A549 (cell line): ENCODE measurements around the gene BTBD7. TPM values are rescaled to one million over a fixed set of nuclear protein-coding genes. Genes with fewer than 3 reads are reported as not detected.

ENCODE experiments used
- ATAC-seq, 2 experiments: fragments of 200-7000 bp in 1 of 2; fragments of >200 bp in 1 of 2; cut with Nextera tagmentation in 1 of 2; cut with Tn5 transposase in 1 of 2; 3 replicates each; pipeline versions ENCODE4 v1.8.0 to v1.9.1; 2018 to 2020; ENCODE audit warnings: mild to moderate bottlenecking in 1 of 2, moderate library complexity in 1 of 2
- CTCF ChIA-PET: fragments of 300-600 bp; sonication (Branson Sonifier 250); formaldehyde crosslinking; extraction: SDS; loops from one replicate; lab custom pipeline; 2021; ENCODE audit warnings: antibody characterized with exemption, inconsistent platforms; lab: Yijun Ruan, JAX
- POLR2A ChIA-PET: fragments of 350-600 bp; formaldehyde crosslinking; extraction: SDS; loops from one replicate; lab custom pipeline; 2021; ENCODE audit warnings: antibody characterized with exemption, inconsistent platforms; lab: Yijun Ruan, JAX
- DNase-seq, 2 experiments: peaks; one replicate each; pipeline versions ENCODE4 v3.0.0 to v3.0.0-alpha.2; 2011 to 2016; ENCODE audit warnings: low read depth in 1 of 2, low spot score in 1 of 2
- FAIRE-seq: peaks from 2 replicates; lab custom pipeline; 2011; peaks lifted over from hg19 to GRCh38; lab: Jason Lieb, UNC
- H3K27ac ChIP-seq, 2 experiments: fragments of >200 bp; sonication (Bioruptor Twin); formaldehyde crosslinking; 3 replicates each; pipeline ENCODE4 v1.5.1; 2016 to 2017
- H3K4me1 ChIP-seq: fragments of >200 bp; sonication (Bioruptor Twin); formaldehyde crosslinking; 3 replicates; pipeline ENCODE4 v1.6.1; 2016
- H3K4me2 ChIP-seq: fragments of >200 bp; sonication (Bioruptor Twin); formaldehyde crosslinking; 3 replicates; pipeline ENCODE4 v1.6.1; 2016
- H3K4me3 ChIP-seq: fragments of >200 bp; sonication (Bioruptor Twin); formaldehyde crosslinking; 3 replicates; pipeline ENCODE4 v1.5.1; 2016
- H3K9me3 ChIP-seq: fragments of >200 bp; sonication (Bioruptor Twin); formaldehyde crosslinking; 3 replicates; pipeline ENCODE4 v1.6.1; 2016
- BHLHE40 ChIP-seq: IDR thresholded peaks from 2 replicates; pipeline ENCODE4 v1.6.1; 2012; ENCODE audit warnings: low read depth, low read length, inconsistent platforms
- CBX2 ChIP-seq: fragments of 200-600 bp; sonication (generic); IDR thresholded peaks from 2 replicates; pipeline ENCODE4 v1.6.1; 2016; ENCODE audit warnings: low read depth, mild to moderate bottlenecking, borderline replicate concordance
- CBX8 ChIP-seq: fragments of 200-600 bp; sonication (generic); IDR thresholded peaks from 2 replicates; pipeline ENCODE4 v1.6.1; 2016
- CHD4 ChIP-seq: fragments of 200-600 bp; sonication (generic); IDR thresholded peaks from 2 replicates; pipeline ENCODE4 v1.6.1; 2016; ENCODE audit warnings: antibody characterized with exemption, mild to moderate bottlenecking, borderline replicate concordance
- E2F6 ChIP-seq: IDR thresholded peaks from 2 replicates; pipeline ENCODE4 v1.6.1; 2012; ENCODE audit warnings: low read depth, borderline replicate concordance
- FOSB ChIP-seq: fragments of 250-450 bp; sonication (Bioruptor Pico); IDR thresholded peaks from 2 replicates; pipeline ENCODE4 v1.5.0; 2020; ENCODE audit warnings: mild to moderate bottlenecking, moderate library complexity
- GATA3 ChIP-seq: IDR thresholded peaks from 2 replicates; pipeline ENCODE4 v1.6.1; 2012; ENCODE audit warnings: borderline replicate concordance
- HMGXB4 ChIP-seq: fragments of 250-450 bp; sonication (Bioruptor Pico); IDR thresholded peaks from 2 replicates; pipeline ENCODE4 v1.5.0; 2021; ENCODE audit warnings: mild to moderate bottlenecking, moderate library complexity, borderline replicate concordance
- JUNB ChIP-seq: fragments of >200 bp; sonication (Bioruptor Twin); formaldehyde crosslinking; IDR thresholded peaks from 2 replicates; pipeline ENCODE4 v1.6.1; 2016
- KDM5A ChIP-seq: fragments of 200-600 bp; sonication (generic); IDR thresholded peaks from 2 replicates; pipeline ENCODE4 v1.6.1; 2016; ENCODE audit warnings: antibody characterized with exemption, mild to moderate bottlenecking
- MAX ChIP-seq: IDR thresholded peaks from 2 replicates; pipeline ENCODE4 v1.6.1; 2012
- MYC ChIP-seq: IDR thresholded peaks from 2 replicates; pipeline ENCODE4 v1.6.1; 2012; ENCODE audit warnings: mild to moderate bottlenecking, inconsistent platforms, low read length, improper control_type of control experiment, borderline replicate concordance
- NFE2L2 ChIP-seq: fragments of 150-350 bp; conservative IDR thresholded peaks from 2 replicates; pipeline ENCODE4 v1.6.1; 2014; ENCODE audit warnings: low read length
- POLR2A ChIP-seq: IDR thresholded peaks from 2 replicates; pipeline ENCODE4 v1.6.1; 2012; ENCODE audit warnings: mild to moderate bottlenecking, low read length
- POLR2AphosphoS2 ChIP-seq: conservative IDR thresholded peaks from 2 replicates; pipeline ENCODE4 v1.6.1; 2012; ENCODE audit warnings: low read length, improper control_type of control experiment, inconsistent platforms
- RARB ChIP-seq: fragments of 250-450 bp; sonication (Bioruptor Pico); IDR thresholded peaks from 2 replicates; pipeline ENCODE4 v1.8.0; 2021; ENCODE audit warnings: mild to moderate bottlenecking, moderate library complexity
- RCOR1 ChIP-seq: fragments of 150-350 bp; IDR thresholded peaks from 2 replicates; pipeline ENCODE4 v1.6.1; 2014; ENCODE audit warnings: antibody characterized with exemption, low read length, low read depth
- REST ChIP-seq: fragments of 200-600 bp; sonication (generic); IDR thresholded peaks from 2 replicates; pipeline ENCODE4 v1.6.1; 2016; ENCODE audit warnings: antibody characterized with exemption, mild to moderate bottlenecking, moderate library complexity
- RNF2 ChIP-seq: fragments of 200-600 bp; sonication (generic); IDR thresholded peaks from 2 replicates; pipeline ENCODE4 v1.6.1; 2016; ENCODE audit warnings: low read depth, mild to moderate bottlenecking, antibody characterized with exemption, moderate library complexity, borderline replicate concordance
- USF2 ChIP-seq: fragments of 450-650 bp; IDR thresholded peaks from 2 replicates; pipeline ENCODE4 v1.6.1; 2014; ENCODE audit warnings: antibody characterized with exemption
- ZC3H11A ChIP-seq: fragments of 450-650 bp; IDR thresholded peaks from 2 replicates; pipeline ENCODE4 v1.6.1; 2014; ENCODE audit warnings: antibody characterized with exemption, mild to moderate bottlenecking
- ZFP36 ChIP-seq: fragments of 450-650 bp; IDR thresholded peaks from 2 replicates; pipeline ENCODE4 v1.6.1; 2014; ENCODE audit warnings: borderline replicate concordance; ENCODE audit not compliant: partially characterized antibody
- WGBS: methylation state at CpG from one replicate; pipeline ENCODE4 v1.1.6; 2017; ENCODE audit errors: missing lambda C conversion rate; 5-methylcytosine and 5-hydroxymethylcytosine counted together
- polyA plus RNA-seq, 4 experiments: library from polyadenylated mRNA; depleted of rRNA in 3 of 4; stranded (reverse); fragments of >200 nt; fragmentation: RNase III in 1 of 4; extraction: RNeasy Plus Mini Kit Qiagen cat#74134 plus additional on column Dnase treatment in 1 of 4; gene quantifications; 2 replicates in 3 of 4; 3 replicates in 1 of 4; pipeline ENCODE4 v1.2.3, GENCODE V29; 2011 to 2017

Gene BTBD7
- polyA plus RNA-seq, 2 of the 4 experiments (the other 2 are of a cell fraction): 11.1 to 17.4 TPM

- TF ChIP-seq HMGXB4 (CRISPR knock-in tag): no peak
- TF ChIP-seq E2F6: no peak
- no peak for TF ChIP-seq MYC
- no peak for TF ChIP-seq BHLHE40
- TF ChIP-seq FOSB (CRISPR knock-in tag): no peak
- no peak for TF ChIP-seq RARB (CRISPR knock-in tag)
- TF ChIP-seq POLR2A: no peak
- TF ChIP-seq POLR2AphosphoS2: no peak
These were observed 70.4 kb downstream of the BTBD7 start (continued) for GRCh38 chr14:93262446-93262845.

- Histone ChIP-seq H3K27ac (no peak overlapping the region), H3K4me1 (0 out of 3 replicates have a peak, but pooled peaks cover 6% of the 10 kb centered on the region), H3K4me3 (no peak overlapping the region), H3K4me2 (no peak overlapping the region), H3K9me3 (no peaks in the 10 kb centered on the region)
- FAIRE-seq (no peak), DNase-seq (no peak), ATAC-seq (no peak)
- POLR2A ChIA-PET: interaction anchor here (0.7 kb wide), 1 partner anchor 15 kb away, joined by 3 read pairs; no protein-coding TSS in a partner anchor
- CTCF ChIA-PET: interaction anchor here (1.0 to 2.0 kb wide), 4 partner anchors 9 to 42 kb away, joined by 3 to 5 read pairs (median 4); no protein-coding TSS in a partner anchor
- 92% methylated on average over 7 of the region's 7 CpGs for WGBS
- no peak for TF ChIP-seq RCOR1
- TF ChIP-seq NFE2L2: no peak
- TF ChIP-seq CBX2: no peak
- TF ChIP-seq REST: no peak
- no peak for TF ChIP-seq ZFP36
- TF ChIP-seq RNF2: no peak
- no peak for TF ChIP-seq MAX
- no peak for TF ChIP-seq CHD4
- TF ChIP-seq E2F6: no peak
- no peak for TF ChIP-seq JUNB
- TF ChIP-seq KDM5A: no peak
- no peak for TF ChIP-seq USF2
- TF ChIP-seq ZC3H11A: no peak
- no peak for TF ChIP-seq GATA3
- TF ChIP-seq CBX8: no peak
These were observed 83.6 kb downstream of the BTBD7 start for GRCh38 chr14:93249128-93249831.
